Ishikawa (cell line): ENCODE measurements around the gene TRIM69.

ENCODE experiments used
- CEBPB ChIP-seq: IDR thresholded peaks from 2 replicates; pipeline ENCODE4 v1.6.1; 2012
- CREB1 ChIP-seq: IDR thresholded peaks from 2 replicates; pipeline ENCODE4 v1.6.1; 2012; ENCODE audit warnings: low read depth
- EGR1 ChIP-seq: IDR thresholded peaks from 2 replicates; pipeline ENCODE4 v1.6.1; 2012
- EP300 ChIP-seq: IDR thresholded peaks from 2 replicates; pipeline ENCODE4 v1.6.1; 2012; ENCODE audit warnings: borderline replicate concordance
- FOXM1 ChIP-seq: IDR thresholded peaks from 2 replicates; pipeline ENCODE4 v1.6.1; 2012; ENCODE audit warnings: low read depth, borderline replicate concordance
- MAX ChIP-seq: IDR thresholded peaks from 2 replicates; pipeline ENCODE4 v1.6.1; 2012
- NFIC ChIP-seq: IDR thresholded peaks from 2 replicates; pipeline ENCODE4 v1.6.1; 2012
- RAD21 ChIP-seq: IDR thresholded peaks from 2 replicates; pipeline ENCODE4 v1.6.1; 2012; ENCODE audit warnings: low read depth
- TAF1 ChIP-seq: IDR thresholded peaks from 2 replicates; pipeline ENCODE4 v1.6.1; 2012; ENCODE audit warnings: low read depth, mild to moderate bottlenecking
- TCF12 ChIP-seq: IDR thresholded peaks from 2 replicates; pipeline ENCODE4 v1.6.1; 2012; ENCODE audit warnings: low read depth
- TEAD4 ChIP-seq: IDR thresholded peaks from 2 replicates; pipeline ENCODE4 v1.6.1; 2012
- YY1 ChIP-seq: IDR thresholded peaks from 2 replicates; pipeline ENCODE4 v1.6.1; 2012; ENCODE audit warnings: low read depth
- ZBTB7A ChIP-seq: IDR thresholded peaks from 2 replicates; pipeline ENCODE4 v1.6.1; 2012; ENCODE audit warnings: low read depth
- TF ChIP-seq, protein P1 (sequence below): IDR thresholded peaks from 2 replicates; pipeline ENCODE4 v1.6.1; 2012; ENCODE audit warnings: low read depth, mild to moderate bottlenecking
- TF ChIP-seq, protein P2 (sequence below): IDR thresholded peaks from 2 replicates; pipeline ENCODE4 v1.6.1; 2012

TRIM69 gene

GRCh38 chr15:44736181-44736765 lies at the start of gene TRIM69:
Gene TRIM69 (plus strand): TSS chr15:44736528. CDS start chr15:44736705, 177 bp downstream.
- TF ChIP-seq FOXM1 (no peak), NFIC (no peak), YY1 (no peak), CREB1 (no peak), TEAD4 (no peak), MAX (no peak), TCF12 (no peak), RAD21 (no peak)
- TF ChIP-seq, protein P1, sequence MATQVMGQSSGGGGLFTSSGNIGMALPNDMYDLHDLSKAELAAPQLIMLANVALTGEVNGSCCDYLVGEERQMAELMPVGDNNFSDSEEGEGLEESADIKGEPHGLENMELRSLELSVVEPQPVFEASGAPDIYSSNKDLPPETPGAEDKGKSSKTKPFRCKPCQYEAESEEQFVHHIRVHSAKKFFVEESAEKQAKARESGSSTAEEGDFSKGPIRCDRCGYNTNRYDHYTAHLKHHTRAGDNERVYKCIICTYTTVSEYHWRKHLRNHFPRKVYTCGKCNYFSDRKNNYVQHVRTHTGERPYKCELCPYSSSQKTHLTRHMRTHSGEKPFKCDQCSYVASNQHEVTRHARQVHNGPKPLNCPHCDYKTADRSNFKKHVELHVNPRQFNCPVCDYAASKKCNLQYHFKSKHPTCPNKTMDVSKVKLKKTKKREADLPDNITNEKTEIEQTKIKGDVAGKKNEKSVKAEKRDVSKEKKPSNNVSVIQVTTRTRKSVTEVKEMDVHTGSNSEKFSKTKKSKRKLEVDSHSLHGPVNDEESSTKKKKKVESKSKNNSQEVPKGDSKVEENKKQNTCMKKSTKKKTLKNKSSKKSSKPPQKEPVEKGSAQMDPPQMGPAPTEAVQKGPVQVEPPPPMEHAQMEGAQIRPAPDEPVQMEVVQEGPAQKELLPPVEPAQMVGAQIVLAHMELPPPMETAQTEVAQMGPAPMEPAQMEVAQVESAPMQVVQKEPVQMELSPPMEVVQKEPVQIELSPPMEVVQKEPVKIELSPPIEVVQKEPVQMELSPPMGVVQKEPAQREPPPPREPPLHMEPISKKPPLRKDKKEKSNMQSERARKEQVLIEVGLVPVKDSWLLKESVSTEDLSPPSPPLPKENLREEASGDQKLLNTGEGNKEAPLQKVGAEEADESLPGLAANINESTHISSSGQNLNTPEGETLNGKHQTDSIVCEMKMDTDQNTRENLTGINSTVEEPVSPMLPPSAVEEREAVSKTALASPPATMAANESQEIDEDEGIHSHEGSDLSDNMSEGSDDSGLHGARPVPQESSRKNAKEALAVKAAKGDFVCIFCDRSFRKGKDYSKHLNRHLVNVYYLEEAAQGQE = no peak

- no peak for TF ChIP-seq CREB1
- TF ChIP-seq RAD21 = no peak
- no peak for TF ChIP-seq MAX
- no peak for TF ChIP-seq FOXM1
- no peak for TF ChIP-seq TAF1
- TF ChIP-seq, protein P2, sequence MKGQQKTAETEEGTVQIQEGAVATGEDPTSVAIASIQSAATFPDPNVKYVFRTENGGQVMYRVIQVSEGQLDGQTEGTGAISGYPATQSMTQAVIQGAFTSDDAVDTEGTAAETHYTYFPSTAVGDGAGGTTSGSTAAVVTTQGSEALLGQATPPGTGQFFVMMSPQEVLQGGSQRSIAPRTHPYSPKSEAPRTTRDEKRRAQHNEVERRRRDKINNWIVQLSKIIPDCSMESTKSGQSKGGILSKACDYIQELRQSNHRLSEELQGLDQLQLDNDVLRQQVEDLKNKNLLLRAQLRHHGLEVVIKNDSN = no peak
- no peak for TF ChIP-seq CEBPB
- no peak for TF ChIP-seq NFIC
Observed at GRCh38 chr15:44692659-44693058, 43.7 kb upstream of the TRIM69 start.

DNA sequence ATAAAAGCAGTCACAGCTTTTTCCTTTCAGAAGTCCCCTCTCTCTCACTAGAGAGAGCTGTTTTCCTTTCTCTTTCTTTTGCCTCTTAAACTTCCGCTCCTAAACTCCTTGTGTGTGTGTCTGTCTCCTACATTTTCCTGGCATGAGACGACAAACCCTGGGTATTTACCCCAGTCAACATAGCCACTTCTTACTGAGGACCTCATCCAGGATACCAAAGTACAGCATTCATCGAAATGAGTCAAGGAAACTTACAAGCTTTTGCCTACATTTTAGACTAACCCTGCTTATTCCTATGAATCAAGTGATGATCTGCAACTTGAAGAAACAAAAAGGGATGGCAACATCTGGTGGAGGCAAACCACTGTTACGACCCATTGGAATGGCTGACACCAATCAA lies 41.9 kb upstream of the TRIM69 start:
- TF ChIP-seq NFIC = no peak
- no peak for TF ChIP-seq CREB1

GRCh38 chr15:44695294-44695693 lies 41.0 kb upstream of the TRIM69 start:
- TF ChIP-seq TCF12 (no peak), YY1 (no peak), FOXM1 (no peak)
- TF ChIP-seq, protein P1 = no peak
- TF ChIP-seq, protein P2 = no peak

- TF ChIP-seq FOXM1 (no peak), TEAD4 (no peak), ZBTB7A (no peak), EP300 (no peak), TCF12 (no peak), TAF1 (no peak), YY1 (no peak), CEBPB (no peak), NFIC (no peak), EGR1 (no peak), MAX (no peak), RAD21 (no peak), CREB1 (no peak)
- TF ChIP-seq, protein P2 = no peak
- TF ChIP-seq, protein P1 = no peak
Observed at GRCh38 chr15:44697014-44697413, 39.3 kb upstream of the TRIM69 start.
